Hepatocyte (in vitro differentiated cells): ENCODE results near the gene ZDHHC16. TPM values are rescaled to one million over a fixed set of nuclear protein-coding genes. Genes with fewer than 3 reads are reported as not detected.

Experiments
- DNase-seq: peaks from one replicate; pipeline ENCODE4 v3.0.0-alpha.2; 2016; ENCODE audit warnings: low spot score
- H2AFZ ChIP-seq: fragments of 200-600 bp; sonication (generic); 2 replicates; pipeline ENCODE4 v1.6.0; 2016; ENCODE audit warnings: antibody characterized with exemption, mild to moderate bottlenecking
- H3K27ac ChIP-seq: fragments of 200-600 bp; sonication (generic); 2 replicates; pipeline ENCODE4 v1.5.1; 2016; ENCODE audit warnings: mild to moderate bottlenecking
- H3K27me3 ChIP-seq: fragments of 200-600 bp; sonication (generic); 2 replicates; pipeline ENCODE4 v1.6.1; 2016
- H3K36me3 ChIP-seq: fragments of 200-600 bp; sonication (generic); replicated peaks from 2 replicates; pipeline ENCODE4 v1.5.1; 2016; ENCODE audit warnings: low read depth; ENCODE audit not compliant: insufficient read depth
- H3K4me1 ChIP-seq: fragments of 200-600 bp; sonication (generic); 2 replicates; pipeline ENCODE4 v1.5.1; 2016; ENCODE audit warnings: mild to moderate bottlenecking, moderate library complexity; ENCODE audit not compliant: insufficient read depth
- H3K4me2 ChIP-seq: fragments of 200-600 bp; sonication (generic); 2 replicates; pipeline ENCODE4 v1.6.0; 2016
- H3K4me3 ChIP-seq: fragments of 200-600 bp; sonication (generic); 2 replicates; pipeline ENCODE4 v1.5.1; 2016; ENCODE audit warnings: mild to moderate bottlenecking
- H3K79me2 ChIP-seq: fragments of 200-600 bp; sonication (generic); 2 replicates; pipeline ENCODE4 v1.6.0; 2017; ENCODE audit warnings: mild to moderate bottlenecking
- H3K9me2 ChIP-seq: fragments of 200-600 bp; sonication (generic); replicated peaks from 2 replicates; pipeline ENCODE4 v1.6.0; 2017; ENCODE audit warnings: mild to moderate bottlenecking; ENCODE audit not compliant: insufficient read depth
- H3K9me3 ChIP-seq: fragments of 200-600 bp; sonication (generic); 2 replicates; pipeline ENCODE4 v1.5.1; 2016; ENCODE audit warnings: low read depth, mild to moderate bottlenecking
- H4K20me1 ChIP-seq: fragments of 200-600 bp; sonication (generic); 2 replicates; pipeline ENCODE4 v1.6.0; 2016; ENCODE audit warnings: mild to moderate bottlenecking; ENCODE audit not compliant: insufficient read depth, poor library complexity, severe bottlenecking
- EZH2 ChIP-seq: fragments of 200-600 bp; sonication (generic); IDR thresholded peaks from 2 replicates; pipeline ENCODE4 v1.6.1; 2016; ENCODE audit warnings: antibody characterized with exemption, mild to moderate bottlenecking, borderline replicate concordance
- EZH2phosphoT487 ChIP-seq: fragments of 200-600 bp; sonication (generic); IDR thresholded peaks from one replicate; pipeline ENCODE4 v1.6.1; 2018; ENCODE audit warnings: antibody characterized with exemption, mild to moderate bottlenecking, low read depth, moderate library complexity; ENCODE audit not compliant: unreplicated experiment, severe bottlenecking
- WGBS: methylation state at CpG from one replicate; pipeline ENCODE4 v1.1.6; 2016; ENCODE audit warnings: low lambda C conversion rate; ENCODE audit errors: missing lambda C conversion rate; 5-methylcytosine and 5-hydroxymethylcytosine counted together
- polyA plus RNA-seq: library from polyadenylated mRNA; unstranded; fragments of >200 nt; fragmentation: Nextera tagmentation; extraction: Ambion mirVana; gene quantifications from 2 replicates; pipeline ENCODE4 v1.2.1, GENCODE V29; 2016
- small RNA-seq: library from RNA; depleted of rRNA; stranded (forward); fragments of <200 nt; gene quantifications from one replicate; pipeline ENCODE3, GENCODE V24; 2014
- total RNA-seq: library from RNA; depleted of rRNA; stranded (reverse); fragments of >200 nt; gene quantifications from 2 replicates; pipeline ENCODE4 v1.2.3, GENCODE V29; 2014
- TF ChIP-seq, protein P1 (sequence below): fragments of 200-600 bp; sonication (generic); IDR thresholded peaks from 2 replicates; pipeline ENCODE4 v1.5.1; 2016; ENCODE audit warnings: antibody characterized with exemption, mild to moderate bottlenecking; ENCODE audit not compliant: poor library complexity

Gene ZDHHC16
- total and polyA plus RNA-seq, 2 experiments from 2014 or later = 57.0 to 86.8 TPM

GRCh38 chr10:97506199-97506991 is 60.4 kb downstream of the ZDHHC16 start:
- TF ChIP-seq, protein P1, sequence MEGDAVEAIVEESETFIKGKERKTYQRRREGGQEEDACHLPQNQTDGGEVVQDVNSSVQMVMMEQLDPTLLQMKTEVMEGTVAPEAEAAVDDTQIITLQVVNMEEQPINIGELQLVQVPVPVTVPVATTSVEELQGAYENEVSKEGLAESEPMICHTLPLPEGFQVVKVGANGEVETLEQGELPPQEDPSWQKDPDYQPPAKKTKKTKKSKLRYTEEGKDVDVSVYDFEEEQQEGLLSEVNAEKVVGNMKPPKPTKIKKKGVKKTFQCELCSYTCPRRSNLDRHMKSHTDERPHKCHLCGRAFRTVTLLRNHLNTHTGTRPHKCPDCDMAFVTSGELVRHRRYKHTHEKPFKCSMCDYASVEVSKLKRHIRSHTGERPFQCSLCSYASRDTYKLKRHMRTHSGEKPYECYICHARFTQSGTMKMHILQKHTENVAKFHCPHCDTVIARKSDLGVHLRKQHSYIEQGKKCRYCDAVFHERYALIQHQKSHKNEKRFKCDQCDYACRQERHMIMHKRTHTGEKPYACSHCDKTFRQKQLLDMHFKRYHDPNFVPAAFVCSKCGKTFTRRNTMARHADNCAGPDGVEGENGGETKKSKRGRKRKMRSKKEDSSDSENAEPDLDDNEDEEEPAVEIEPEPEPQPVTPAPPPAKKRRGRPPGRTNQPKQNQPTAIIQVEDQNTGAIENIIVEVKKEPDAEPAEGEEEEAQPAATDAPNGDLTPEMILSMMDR = no peak
- TF ChIP-seq EZH2phosphoT487 (no peak), EZH2 (no peak)
- Histone ChIP-seq H2AFZ (no peak overlapping the region), H3K27me3 (no peaks in the 10 kb centered on the region), H3K79me2 (peaks cover 72% of the 10 kb centered on the region), H3K9me3 (no peaks in the 10 kb centered on the region), H3K4me2 (no peak overlapping the region), H3K9me2 (no peaks in the 10 kb centered on the region), H3K27ac (no peak overlapping the region), H3K36me3 (no peaks in the 10 kb centered on the region), H4K20me1 (peaks cover 8% of the 10 kb centered on the region), H3K4me3 (no peak overlapping the region), H3K4me1 (peaks cover 7% of the 10 kb centered on the region)
- WGBS = 77% methylated on average over 3 of the region's 3 CpGs
- DNase-seq = no peak

Small RNAs within 50 kb of the gene (small RNA-seq; reads per million reads assigned to genes)
- not detected for gene RF00019

Other genes starting within 250 kb of the ZDHHC16 start
- gene ARHGAP19, start 153.5 kb upstream of the ZDHHC16 start, total RNA-seq = 6.4 and 8.7 TPM in 2 replicates
- 2.7 and 5.0 TPM in 2 replicates for gene ARHGAP19, start 153.5 kb upstream of the ZDHHC16 start, polyA plus RNA-seq
- gene FRAT1, start 126.9 kb upstream of the ZDHHC16 start, total RNA-seq = 13.8 and 14.2 TPM in 2 replicates
- 8.1 and 14.2 TPM in 2 replicates for gene FRAT1, start 126.9 kb upstream of the ZDHHC16 start, polyA plus RNA-seq
- gene FRAT2, start 111.4 kb upstream of the ZDHHC16 start, total RNA-seq = 23.4 and 27.4 TPM in 2 replicates
- 29.4 and 30.4 TPM in 2 replicates for gene FRAT2, start 111.4 kb upstream of the ZDHHC16 start, polyA plus RNA-seq
- gene RRP12, start 44.8 kb upstream of the ZDHHC16 start, total RNA-seq = 8.5 and 10.6 TPM in 2 replicates
- 19.6 and 20.6 TPM in 2 replicates for gene RRP12, start 44.8 kb upstream of the ZDHHC16 start, polyA plus RNA-seq
- 204 and 214 TPM in 2 replicates for gene PGAM1, start 20.0 kb upstream of the ZDHHC16 start, total RNA-seq
- gene PGAM1, start 20.0 kb upstream of the ZDHHC16 start, polyA plus RNA-seq = 239 and 254 TPM in 2 replicates
- gene EXOSC1, start 169 bp upstream of the ZDHHC16 start, total RNA-seq = 34.7 and 40.0 TPM in 2 replicates
- 39.1 and 51.7 TPM in 2 replicates for gene EXOSC1, start 169 bp upstream of the ZDHHC16 start, polyA plus RNA-seq
- 68.6 and 73.6 TPM in 2 replicates for gene MMS19, start 52.2 kb downstream of the ZDHHC16 start, total RNA-seq
- 58.4 and 59.8 TPM in 2 replicates for gene MMS19, start 52.2 kb downstream of the ZDHHC16 start, polyA plus RNA-seq
- 12.8 and 20.6 TPM in 2 replicates for gene UBTD1, start 52.7 kb downstream of the ZDHHC16 start, total RNA-seq
- gene UBTD1, start 52.7 kb downstream of the ZDHHC16 start, polyA plus RNA-seq = 37.0 and 37.1 TPM in 2 replicates
- gene ANKRD2, start 126.6 kb downstream of the ZDHHC16 start, total RNA-seq = not detected in 2 replicates
- gene ANKRD2, start 126.6 kb downstream of the ZDHHC16 start, polyA plus RNA-seq = 0.15 TPM in 1 of 2 replicates, not detected in the other
- 4.5 and 5.8 TPM in 2 replicates for gene HOGA1, start 138.2 kb downstream of the ZDHHC16 start, total RNA-seq
- 6.9 TPM in 2 replicates for gene HOGA1, start 138.2 kb downstream of the ZDHHC16 start, polyA plus RNA-seq
- gene C10orf62, start 143.5 kb downstream of the ZDHHC16 start, total RNA-seq = 0.23 TPM in 1 of 2 replicates, not detected in the other
- gene C10orf62, start 143.5 kb downstream of the ZDHHC16 start, polyA plus RNA-seq = not detected in 2 replicates
- gene MORN4, start 187.3 kb downstream of the ZDHHC16 start, total RNA-seq = 8.5 and 10.6 TPM in 2 replicates
- 15.6 and 18.4 TPM in 2 replicates for gene MORN4, start 187.3 kb downstream of the ZDHHC16 start, polyA plus RNA-seq
- gene PI4K2A, start 194.5 kb downstream of the ZDHHC16 start, total RNA-seq = 25.9 and 26.5 TPM in 2 replicates
- 19.6 and 22.4 TPM in 2 replicates for gene PI4K2A, start 194.5 kb downstream of the ZDHHC16 start, polyA plus RNA-seq
- 23.8 and 26.4 TPM in 2 replicates for gene AVPI1, start 241.1 kb downstream of the ZDHHC16 start, total RNA-seq
- 28.5 and 34.1 TPM in 2 replicates for gene AVPI1, start 241.1 kb downstream of the ZDHHC16 start, polyA plus RNA-seq